ENCODE measurements around the gene HOXD11. TPM values are rescaled to one million over a fixed set of nuclear protein-coding genes. Genes with fewer than 3 reads are reported as not detected.

Gene HOXD11
- total and polyA plus RNA-seq, 2 of the 13 experiments (the other 11 are each of a cell fraction or from before 2014, with no cell fraction given): not detected

- TF ChIP-seq ATRX (CRISPR knock-in tag; IDR thresholded peaks at IDR 0.05; ENCODE audit: borderline replicate concordance): no peak
- TF ChIP-seq, protein P1, sequence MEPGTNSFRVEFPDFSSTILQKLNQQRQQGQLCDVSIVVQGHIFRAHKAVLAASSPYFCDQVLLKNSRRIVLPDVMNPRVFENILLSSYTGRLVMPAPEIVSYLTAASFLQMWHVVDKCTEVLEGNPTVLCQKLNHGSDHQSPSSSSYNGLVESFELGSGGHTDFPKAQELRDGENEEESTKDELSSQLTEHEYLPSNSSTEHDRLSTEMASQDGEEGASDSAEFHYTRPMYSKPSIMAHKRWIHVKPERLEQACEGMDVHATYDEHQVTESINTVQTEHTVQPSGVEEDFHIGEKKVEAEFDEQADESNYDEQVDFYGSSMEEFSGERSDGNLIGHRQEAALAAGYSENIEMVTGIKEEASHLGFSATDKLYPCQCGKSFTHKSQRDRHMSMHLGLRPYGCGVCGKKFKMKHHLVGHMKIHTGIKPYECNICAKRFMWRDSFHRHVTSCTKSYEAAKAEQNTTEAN (CRISPR knock-in tag; conservative IDR thresholded peaks at IDR 0.05): no peak
These were observed 31.4 kb downstream of the HOXD11 start (continued) for GRCh38 chr2:176138526-176138922.

DNA sequence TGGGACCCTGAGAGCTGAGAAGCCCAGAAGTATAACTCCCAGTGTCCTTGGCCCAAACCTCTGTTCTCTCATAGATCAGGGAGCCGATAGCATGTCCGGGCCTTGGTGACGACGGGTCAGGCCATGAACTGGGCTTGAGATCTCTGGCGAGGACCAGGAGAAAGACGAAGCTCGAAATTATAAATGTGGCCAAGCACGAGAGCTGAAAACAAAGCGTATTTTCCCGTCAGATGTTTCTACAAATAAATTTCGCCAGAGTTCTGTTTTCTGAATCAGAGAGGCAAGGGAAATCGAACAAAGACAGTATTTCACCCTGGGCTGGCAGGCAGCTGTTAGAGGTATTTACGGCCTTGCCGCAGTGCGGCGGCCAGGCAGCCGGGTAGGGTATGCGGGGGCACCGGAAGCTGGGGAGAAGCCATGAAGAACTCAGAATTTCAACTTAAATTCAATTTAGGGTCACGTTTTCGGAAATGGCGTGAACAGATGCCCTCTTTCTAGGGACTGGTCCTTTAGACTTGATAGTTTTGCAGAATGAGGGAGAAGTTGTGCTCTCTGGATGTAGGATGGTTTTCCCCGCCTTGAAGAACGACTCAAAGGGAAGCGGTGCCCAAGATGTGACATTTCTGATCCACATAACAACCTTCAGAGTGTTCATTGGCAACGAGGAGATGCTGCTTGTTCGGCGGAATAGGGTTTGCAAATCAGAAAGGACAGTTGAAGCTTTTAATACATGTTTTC lies 32.0 kb downstream of the HOXD11 start:
- H3K9ac ChIP-seq (ENCODE audit: insufficient read depth, low read depth, low read length): no peak overlapping the region
- WGBS (ENCODE audit: low lambda C conversion rate): 41% methylated on average over 28 of the region's 28 CpGs
- no peak for FAIRE-seq

More for the DNA sequence above, 32.0 kb downstream of the HOXD11 start:
- DNase-seq (ENCODE audit: low spot score): no peak
- CTCF ChIA-PET (ENCODE audit: low intra/inter-chr PET ratio, low total read pairs): interaction anchor here (1.1 to 2.5 kb wide), 2 partner anchors 247 to 316 kb away, joined by 4 to 83 read pairs; no protein-coding TSS in a partner anchor
- intact Hi-C loops (cut with micrococcal nuclease; ENCODE audit: unreplicated experiment): no loop called here
- no peak for TF ChIP-seq ZNF224 (CRISPR knock-in tag; IDR thresholded peaks at IDR 0.05)
- no peak overlapping the region for H3K27ac ChIP-seq (ENCODE audit: extremely low read length, insufficient read depth, low read length)
- H3K4me2 ChIP-seq (ENCODE audit: low read depth, low read length): no peak overlapping the region
- H4K20me1 ChIP-seq (ENCODE audit: insufficient read depth, low read length): no peaks in the 10 kb centered on the region
- H3K4me3 ChIP-seq (replicated peaks in 1 of 3; ENCODE audit: insufficient read depth in 1 of 3, low read depth in 2 of 3, low read length in 3 of 3): no peak overlapping the region
- peaks cover 11% of the 10 kb centered on the region for H3K4me1 ChIP-seq (ENCODE audit: insufficient read depth, low read length)
- no peak for ATAC-seq
- H3K79me2 ChIP-seq (ENCODE audit: insufficient read depth, low read length): no peaks in the 10 kb centered on the region
- POLR2A ChIA-PET: no interaction called here
- H3K9me3 ChIP-seq (ENCODE audit: low read length): no peaks in the 10 kb centered on the region
- no peak overlapping the region for H2AFZ ChIP-seq (ENCODE audit: low read length)
- H3K27me3 ChIP-seq (ENCODE audit: control insufficient read depth in 1 of 2, insufficient read depth in 2 of 2, low read length in 2 of 2): peaks cover 8 to 91% of the 10 kb centered on the region in 2 experiments; a peak in 4 of 5 replicates
- in situ Hi-C loops (cut with HindIII; ENCODE audit: extremely low pct_ligation_motif_present, low pct_unique_long_range_greater_than_20kb): no loop called here
- no peaks in the 10 kb centered on the region for H3K36me3 ChIP-seq (replicated peaks in 1 of 2; ENCODE audit: control insufficient read depth in 1 of 2, insufficient read depth in 2 of 2, low read length in 2 of 2)
- BruUV-seq (replicated peaks): no TSS peak
